Measurements from ENCODE around the gene PLK3.
"Not testable (repeated sequence)": the region's sequence is repeated elsewhere in the genome, so short reads cannot be mapped to it uniquely, and the experiment has no call there.

PLK3 gene

DNA sequence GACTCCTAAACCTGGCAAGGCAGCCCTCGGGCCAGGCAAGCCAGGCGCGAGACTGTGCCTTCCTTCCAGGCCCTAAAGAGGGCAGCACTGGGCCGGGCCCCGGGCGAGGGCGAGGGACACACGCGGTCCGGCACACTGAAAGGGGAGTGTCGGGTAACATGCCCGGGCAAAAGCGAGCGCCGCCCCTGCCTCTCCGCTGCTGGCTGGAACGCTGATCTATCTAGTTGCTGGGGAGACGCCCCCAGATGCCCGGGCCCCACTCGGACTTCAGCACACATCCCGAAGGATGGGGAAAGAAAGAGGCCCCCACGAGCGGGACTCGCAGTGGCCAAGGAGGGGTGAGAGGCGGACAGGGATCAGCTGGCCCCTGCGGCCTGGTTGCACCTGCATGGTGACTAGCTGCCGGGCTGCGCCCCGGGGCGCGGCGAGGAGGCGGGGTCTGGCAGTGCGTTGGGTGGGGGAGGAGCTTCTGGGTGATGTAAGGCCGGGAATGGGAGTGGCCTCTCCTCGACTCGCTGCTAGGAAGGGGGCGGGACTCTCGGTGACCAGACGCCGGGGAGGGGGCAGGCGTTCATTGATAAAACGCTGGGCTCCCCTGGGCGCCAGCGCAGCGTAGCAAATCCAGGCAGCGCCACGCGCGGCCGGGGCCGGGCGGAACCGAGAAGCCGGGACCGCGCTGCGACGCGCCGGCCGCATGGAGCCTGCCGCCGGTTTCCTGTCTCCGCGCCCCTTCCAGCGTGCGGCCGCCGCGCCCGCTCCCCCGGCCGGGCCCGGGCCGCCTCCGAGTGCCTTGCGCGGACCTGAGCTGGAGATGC is at the start of gene PLK3:
Gene PLK3 (plus strand): TSS at position 608 of the 815 bp plus-strand sequence. CDS start 87 bp downstream, at position 695.
- DNase-seq (ENCODE audit: low read depth) = peak; percentile 96

DNA sequence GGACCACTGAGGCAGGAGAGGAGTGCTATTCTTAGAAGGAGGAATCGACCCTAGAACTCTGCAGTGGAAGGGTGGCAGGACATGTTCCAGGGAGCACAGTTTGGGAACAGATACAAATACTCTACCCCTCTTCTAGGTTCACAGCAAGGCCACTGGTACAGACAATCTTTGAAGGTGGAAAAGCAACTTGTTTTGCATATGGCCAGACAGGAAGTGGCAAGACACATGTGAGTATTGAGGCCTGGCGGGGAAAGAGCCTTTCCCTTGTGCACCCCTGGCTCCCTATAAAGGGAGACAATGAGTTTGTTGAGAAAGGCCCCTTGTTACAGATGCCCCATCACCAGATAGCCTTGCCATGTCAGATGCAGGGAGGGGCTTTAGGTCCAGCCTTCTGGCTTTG is 42.8 kb upstream of the PLK3 start:
- no peak for DNase-seq (ENCODE audit: low read depth)

DNA sequence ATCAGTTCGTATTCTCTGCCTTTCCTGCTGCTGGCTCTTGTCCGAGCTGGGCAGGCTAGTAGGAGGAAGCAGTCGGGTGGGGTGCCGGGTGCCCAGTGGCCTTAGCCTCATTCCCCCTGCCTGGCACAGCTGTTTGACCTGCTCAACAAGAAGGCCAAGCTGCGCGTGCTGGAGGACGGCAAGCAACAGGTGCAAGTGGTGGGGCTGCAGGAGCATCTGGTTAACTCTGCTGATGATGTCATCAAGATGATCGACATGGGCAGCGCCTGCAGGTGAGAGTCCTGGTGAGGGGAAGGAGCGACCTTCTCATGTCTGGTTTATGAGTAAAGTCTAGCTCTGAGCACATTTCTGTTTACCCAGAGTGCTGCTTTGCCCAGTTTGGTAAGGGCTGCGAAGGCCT is 41.1 kb upstream of the PLK3 start:
- no peak for DNase-seq (ENCODE audit: low read depth)

DNA sequence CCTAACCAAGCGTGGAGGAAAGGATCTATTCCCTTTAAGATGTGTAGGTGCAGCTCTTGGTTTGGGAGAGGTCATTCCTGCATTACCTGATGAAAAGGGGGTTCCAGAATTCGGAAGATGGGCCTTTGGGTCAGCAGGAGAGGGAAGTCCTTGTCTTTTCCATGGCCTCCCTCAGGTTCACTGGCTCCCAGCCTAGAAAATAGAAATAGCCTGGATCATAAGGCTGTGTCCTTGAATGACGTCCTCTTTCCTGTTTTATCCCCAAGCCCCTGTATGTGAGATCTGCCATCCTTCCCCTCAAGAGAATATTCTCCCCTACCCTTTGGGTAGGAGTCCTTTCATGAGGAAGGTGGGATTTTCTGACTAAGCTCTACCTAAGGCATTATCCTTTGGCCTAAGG is 39.3 kb upstream of the PLK3 start:
- no peak for DNase-seq (ENCODE audit: low read depth)

DNA sequence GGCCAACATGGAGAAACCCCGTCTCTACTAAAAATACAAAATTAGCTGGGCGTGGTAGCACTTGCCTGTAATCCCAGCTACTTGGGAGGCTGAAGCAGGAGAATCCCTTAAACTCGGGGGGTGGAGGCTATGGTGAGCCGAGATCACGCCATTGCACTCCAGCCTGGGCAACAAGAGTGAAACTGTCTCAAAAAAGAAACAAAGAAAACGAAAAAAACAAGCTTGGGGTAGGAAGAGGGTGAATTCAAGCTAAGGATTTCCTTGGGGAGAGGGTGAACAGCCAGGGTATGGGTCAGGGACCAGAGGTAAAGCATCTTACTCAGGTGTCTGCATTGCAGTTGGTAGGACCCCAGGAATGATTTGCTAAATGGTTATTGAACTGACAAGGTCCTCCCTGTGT is 33.8 kb upstream of the PLK3 start:
- not testable (repeated sequence) for DNase-seq (ENCODE audit: low read depth)

DNA sequence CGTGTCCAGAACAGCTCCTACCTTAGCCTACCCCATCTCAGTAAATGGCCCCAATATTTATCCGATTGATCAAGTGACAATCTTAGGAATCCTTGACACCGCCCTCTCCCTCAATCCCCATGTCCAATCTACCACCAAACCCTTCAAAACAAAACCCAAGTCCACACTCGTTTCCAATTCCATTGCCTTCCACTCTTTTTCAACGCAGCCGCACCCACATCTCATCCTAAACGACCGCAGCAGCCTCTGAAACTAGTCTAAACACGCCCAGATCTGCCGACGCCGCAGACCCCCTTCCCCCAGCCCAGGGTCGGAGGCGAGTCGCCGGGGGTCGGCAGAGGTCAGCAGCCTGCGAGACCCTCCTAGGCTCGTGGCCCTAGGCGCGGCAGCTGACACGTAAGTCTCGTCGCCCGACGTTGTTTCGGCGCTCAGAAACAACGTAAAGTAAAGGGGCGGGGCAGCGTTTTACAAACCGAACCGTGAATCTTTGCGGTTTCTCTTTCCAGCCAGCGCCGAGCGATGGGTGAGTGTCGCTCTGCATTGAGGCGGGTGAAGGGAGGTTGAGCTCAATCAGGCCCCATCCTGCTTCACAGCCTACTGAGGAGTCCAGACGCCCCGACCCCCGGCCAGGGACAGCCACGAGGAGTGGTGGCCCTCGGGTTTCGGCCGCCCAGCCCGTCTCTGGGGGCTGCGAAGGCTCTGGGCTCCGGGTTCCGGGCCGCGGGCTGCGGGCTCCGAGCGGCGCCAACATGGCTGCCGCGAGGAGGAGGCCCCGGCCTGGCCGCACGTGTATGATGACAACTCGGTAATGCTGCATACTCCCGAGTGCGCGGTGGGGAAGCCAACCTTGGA is 24.9 kb upstream of the PLK3 start, which contains the start of gene RPS8:
Gene RPS8 (plus strand): TSS at position 463 of the 852 bp plus-strand sequence. CDS start 57 bp downstream, at position 520.
- peak; percentile 88 for DNase-seq (ENCODE audit: low read depth)

DNA sequence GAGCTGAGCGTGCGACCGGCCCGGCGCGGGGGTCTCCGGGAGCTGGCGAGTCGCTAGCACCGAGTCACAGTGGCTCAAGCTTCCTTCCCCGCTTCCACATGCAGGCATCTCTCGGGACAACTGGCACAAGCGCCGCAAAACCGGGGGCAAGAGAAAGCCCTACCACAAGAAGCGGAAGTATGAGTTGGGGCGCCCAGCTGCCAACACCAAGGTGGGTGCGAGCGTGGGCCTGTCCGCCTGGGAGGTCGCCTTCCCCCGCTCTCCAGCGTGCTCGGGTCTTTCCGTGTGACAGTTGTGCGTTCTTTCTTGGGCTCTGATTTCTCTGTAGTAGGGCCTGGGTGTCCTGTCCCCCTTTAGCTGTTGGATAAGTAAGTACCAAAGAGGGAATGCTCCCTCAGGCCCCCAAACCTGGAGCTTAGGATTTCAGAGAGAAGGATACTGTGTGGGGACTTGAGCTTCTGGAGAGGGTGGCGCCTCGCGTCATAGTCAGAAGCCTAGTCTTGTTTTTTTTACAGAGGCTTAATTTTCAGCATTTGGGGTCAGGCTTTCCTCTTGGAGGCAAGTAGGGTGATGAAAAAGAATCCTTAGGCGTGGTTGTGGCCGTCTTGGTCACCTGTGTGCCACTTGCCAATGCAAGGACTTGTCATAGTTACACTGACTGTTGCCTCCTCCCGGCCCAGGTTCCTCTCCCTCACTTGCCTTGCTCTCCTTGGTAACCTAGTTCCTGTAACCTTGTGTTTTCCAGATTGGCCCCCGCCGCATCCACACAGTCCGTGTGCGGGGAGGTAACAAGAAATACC is 24.0 kb upstream of the PLK3 start:
- DNase-seq (ENCODE audit: low read depth) = no peak

DNA sequence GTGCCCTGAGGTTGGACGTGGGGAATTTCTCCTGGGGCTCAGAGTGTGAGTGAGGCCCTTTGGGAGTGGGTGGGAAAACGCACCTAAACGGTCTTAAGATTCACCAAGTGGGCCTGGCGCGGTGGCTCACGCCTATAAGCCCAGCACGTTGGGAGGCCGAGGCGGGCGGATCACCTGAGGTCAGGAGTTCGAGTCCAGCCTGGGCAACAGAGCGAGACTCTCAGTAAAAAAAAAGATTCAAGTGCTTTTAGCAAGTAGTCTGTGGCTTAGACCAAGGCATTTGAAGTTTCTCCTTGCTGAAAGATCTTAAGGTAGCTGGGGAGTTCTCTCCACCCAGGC is 23.5 kb upstream of the PLK3 start:
- no peak for DNase-seq (ENCODE audit: low read depth)

DNA sequence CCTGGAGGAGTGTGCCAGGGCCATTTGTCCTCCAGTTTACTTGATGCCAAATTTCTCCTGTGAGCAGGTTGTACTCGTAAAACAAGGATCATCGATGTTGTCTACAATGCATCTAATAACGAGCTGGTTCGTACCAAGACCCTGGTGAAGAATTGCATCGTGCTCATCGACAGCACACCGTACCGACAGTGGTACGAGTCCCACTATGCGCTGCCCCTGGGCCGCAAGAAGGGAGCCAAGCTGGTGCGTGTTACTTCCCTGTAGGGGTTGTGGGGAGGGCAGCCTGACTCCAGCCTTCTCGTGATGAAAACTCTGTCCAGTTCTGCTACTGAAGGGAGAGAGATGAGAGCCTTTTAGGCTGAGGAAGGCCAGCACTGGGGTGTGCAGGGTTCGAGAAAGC is 22.6 kb upstream of the PLK3 start:
- no peak for DNase-seq (ENCODE audit: low read depth)

DNA sequence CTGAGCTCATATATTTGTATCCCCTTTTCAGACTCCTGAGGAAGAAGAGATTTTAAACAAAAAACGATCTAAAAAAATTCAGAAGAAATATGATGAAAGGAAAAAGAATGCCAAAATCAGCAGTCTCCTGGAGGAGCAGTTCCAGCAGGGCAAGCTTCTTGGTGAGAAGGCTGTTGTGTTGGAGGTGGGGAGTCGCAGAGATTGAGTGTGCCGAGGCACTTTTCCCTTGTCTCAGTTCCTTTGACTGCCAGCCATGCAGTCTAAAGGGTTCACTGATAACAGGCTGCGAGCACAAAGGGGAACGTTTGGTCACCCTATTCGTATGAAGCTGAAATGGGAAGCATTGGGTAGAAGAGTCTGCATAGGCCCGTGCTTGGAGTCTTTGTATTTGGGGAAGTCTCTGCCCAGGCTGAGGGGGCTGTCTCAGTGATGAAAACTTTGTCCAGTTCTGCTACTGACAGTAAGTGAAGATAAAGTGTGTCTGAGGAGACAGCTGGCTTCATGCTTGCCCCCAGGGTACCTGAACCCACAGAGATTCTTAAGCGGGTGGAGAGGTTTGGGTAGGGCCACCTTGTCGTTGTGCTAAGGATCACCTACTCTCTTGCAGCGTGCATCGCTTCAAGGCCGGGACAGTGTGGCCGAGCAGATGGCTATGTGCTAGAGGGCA is 22.1 kb upstream of the PLK3 start:
- no peak for DNase-seq (ENCODE audit: low read depth)

DNA sequence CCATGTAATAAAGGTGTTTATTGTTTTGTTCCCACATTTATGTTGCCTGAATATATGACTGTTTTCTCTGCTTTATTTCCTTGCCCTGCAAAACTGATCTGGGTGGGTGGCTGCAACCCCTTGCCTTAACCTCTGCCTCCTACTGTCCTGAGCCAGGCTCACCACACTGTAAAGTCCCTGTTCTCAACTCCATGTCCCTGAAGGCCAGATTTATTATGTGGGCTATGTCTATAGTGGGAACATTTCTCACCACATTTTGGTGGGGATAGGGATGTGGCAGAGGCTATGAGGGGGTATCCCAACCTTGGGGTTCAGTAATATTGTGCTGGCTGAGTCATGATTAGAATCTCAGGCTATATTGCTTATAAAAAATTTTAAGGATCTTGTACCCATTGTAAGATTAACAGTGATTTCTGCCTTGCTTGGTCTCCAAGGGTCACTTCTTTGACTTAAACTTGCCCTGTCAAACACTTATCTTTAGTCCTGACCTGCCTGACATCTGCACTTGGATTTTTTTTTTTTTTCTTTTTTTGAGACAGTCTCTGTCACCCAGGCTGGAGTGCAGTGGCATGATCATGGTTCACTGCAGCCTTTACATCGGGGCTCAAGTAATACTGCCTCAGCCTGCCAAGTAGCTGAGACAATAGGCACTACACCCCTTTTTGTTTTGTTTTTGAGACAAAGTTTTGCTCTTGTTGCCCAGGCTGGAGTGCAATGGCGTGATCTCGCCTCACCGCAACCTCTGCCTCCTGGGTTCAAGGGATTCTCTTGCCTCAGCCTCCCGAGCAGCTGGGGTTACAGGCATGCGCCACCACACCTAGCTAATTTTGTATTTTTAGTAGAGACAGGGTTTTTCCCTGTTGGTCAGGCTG is 21.2 kb upstream of the PLK3 start:
- no peak for DNase-seq (ENCODE audit: low read depth)

DNA sequence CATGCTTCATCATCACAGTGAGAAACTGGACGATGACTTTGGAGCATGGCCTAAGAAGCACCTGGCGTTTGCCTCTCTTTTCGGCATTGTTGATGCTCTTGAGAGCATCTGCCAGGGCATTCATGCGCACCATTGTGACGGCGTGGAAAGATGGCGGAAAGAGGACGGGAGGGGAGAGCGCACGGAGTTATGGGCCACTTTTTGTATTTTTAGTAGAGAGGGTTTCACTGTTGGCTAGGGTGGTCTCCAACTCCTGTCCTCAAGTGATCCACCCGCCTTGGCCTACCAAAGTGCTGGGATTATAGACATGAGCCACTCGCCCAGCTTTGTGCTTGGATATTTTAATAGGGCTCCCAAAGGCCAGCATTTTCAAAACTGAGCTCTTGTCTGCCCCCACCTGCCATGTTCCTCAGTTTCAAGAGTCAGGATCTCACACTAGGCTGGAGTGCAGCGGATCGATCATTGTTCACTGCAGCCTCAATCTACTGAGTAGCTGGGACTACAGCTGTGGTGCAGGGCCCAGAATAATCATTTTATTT is 19.5 kb upstream of the PLK3 start:
- no peak for DNase-seq (ENCODE audit: low read depth)

DNA sequence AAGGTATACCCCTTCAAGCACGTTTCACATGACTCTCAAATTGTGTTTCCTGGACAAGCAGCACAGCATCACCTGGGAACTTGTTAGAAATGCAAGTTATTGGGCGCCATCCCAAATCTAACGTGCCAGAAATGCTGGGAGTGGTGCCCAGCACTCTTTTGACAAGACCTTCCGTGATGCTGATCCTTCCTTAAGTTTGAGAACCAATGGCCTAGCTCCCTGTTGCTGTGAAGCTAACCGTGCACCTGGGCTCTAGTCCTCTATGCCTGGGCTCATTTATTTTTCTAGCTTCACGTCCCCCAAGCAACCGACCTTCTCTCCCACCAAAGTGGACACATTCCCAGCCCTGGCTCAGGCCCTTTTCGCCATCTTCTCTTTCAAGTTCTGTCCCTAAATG is 16.5 kb upstream of the PLK3 start:
- no peak for DNase-seq (ENCODE audit: low read depth)

DNA sequence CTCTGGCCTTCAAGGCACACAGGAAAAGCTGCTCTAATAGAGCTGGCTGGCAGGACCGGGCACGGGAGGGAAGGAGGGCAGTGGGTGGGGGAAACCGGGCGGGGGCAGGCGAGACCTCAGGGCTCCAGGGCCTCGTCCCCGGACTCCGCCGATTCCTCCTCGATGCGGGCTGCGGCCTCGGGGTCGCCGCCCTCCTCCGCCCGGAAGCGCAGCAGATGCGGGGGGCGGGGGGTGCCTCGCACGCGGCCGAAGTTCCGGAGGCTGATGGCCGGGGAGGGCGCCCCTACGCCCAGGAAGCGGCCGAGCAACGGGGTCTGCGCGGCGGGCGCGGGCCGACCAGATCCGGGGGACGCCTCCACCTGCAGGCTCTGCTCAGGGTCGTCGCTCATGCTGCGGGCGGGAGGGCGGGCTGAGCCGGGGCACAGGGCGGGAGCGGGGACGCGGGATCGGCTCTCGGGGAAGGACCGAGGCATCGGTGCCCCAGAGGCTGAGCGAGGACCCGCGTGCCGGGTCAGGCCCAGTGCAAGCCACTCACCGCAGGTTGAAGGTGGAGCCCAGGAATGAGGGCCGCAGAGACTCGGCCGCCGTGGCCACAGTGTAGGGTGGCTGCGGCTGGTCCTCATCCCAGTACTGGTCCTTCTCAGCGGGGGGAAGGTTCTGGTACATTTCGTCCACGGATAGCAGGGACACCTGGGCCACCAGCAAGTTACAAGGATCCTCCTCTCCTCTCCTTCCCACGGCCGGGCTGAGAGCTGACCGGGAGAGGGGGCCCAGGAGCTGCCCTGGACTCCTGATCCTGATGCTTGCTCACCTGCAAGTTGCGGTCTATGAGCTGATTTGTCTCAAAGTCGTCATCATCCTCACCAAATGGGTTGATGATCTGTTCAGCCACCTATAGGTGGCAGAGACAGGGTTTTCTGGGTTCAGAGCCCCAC is 15.8 kb upstream of the PLK3 start:
- DNase-seq (ENCODE audit: low read depth) = no peak

DNA sequence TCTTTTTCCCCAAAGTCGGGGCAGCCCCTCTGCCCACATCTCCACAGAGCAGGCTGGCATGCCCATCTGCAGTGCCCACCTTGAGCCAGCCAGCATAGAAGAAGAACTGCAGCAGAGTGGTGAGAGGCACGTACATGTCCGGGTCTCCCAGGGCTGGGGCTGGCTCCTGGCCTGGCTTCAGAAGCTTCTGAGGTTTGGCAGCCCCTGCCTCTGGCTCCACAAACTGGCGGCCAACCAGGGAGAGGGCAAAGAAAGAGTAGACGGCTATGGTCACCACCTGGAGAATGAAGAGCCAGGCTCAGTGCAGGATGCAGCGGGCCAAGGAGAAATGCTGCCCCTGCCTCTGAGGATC is 15.2 kb upstream of the PLK3 start:
- DNase-seq (ENCODE audit: low read depth) = no peak

DNA sequence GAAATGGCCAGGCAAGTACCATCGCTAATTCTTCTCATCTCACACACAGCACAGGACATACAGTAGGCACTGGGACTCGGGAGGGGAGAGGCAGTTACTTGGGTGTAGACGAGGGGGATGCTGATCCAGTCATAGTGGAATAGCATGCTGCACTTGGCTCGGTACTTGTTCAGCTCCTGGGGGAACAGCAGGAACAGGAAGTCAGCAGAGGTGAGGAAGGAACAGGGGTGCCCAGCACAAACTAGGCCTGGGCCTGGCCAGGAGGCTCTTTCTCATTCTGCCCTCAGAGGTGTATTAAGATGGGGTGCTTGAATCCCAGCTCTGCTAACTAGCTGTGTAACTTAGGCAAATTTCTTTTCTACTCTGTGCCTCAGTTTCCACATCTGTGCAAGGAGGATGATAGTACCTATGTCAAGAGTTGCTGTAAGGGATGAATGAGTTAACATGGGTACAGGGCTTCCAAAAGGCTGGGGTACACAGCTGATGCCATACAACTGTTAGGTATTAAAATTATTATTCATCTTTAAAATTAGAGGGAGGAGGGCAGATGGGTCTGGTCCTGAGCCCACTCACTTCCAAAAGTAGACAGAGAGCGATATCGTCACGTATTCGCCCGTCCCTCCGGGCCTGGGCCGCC is 14.6 kb upstream of the PLK3 start:
- DNase-seq (ENCODE audit: low read depth) = no peak

DNA sequence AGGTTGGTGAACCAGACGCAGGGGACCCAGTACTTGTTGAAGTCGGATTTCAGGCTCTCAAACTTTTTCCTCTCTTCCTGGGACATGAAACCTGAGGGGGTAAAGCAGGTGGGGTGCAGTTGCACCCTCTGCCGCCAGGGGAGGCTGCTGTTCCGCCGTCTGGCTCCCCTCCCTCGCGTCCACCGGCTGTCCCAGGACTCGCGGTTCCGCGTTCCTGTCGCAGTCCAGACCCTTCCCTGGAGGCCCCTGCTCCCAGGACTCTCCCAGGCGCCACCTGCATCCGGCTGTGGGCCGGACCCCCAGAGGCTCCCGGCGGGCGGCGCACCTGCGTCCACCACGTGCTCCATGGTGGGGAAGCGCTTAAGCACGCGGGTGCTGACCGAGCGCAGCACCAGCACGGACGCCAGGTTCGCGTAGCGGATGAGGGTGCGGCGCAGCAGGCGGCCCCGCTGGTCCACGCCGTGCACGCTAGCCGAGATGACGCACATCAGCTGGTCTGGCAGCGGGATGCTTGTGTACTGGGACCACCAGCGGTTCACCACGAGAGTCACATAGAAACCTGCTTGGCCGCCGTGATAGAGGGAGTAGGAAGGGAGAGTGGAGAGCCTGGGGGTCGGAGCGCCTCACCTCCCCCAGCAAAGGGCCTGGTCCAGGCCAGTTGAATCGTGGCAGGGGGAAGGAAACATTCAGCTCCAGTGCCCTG is 13.9 kb upstream of the PLK3 start:
- no peak for DNase-seq (ENCODE audit: low read depth)

DNA sequence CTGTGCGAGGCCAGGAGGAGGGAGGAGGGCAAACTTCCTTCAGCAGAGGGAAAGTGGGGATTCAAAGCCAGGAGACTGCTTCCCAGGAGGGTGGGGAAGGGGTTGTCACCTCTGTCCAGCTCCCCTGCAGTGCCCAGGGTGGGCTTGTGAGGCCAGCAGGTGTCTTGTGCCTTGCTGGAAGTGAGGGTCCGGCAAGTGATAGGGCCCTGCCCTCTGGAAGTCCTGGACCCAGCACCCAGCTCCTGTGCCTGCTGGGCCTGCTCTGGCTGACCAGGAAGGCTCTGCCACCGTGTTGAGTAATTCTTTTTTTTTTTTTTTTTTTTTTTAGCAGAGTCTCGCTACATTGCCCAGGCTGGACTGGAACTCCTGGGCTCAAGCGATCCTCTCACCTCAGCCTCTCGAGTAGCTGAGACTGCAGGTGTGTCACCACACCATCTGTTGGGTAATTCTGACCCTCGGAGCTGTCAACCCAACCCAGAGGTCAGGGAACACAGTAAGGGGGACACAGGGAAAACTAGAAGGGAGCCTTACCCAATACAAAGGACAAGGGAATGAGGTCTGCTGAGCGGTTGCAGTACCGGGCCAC is 13.2 kb upstream of the PLK3 start:
- DNase-seq (ENCODE audit: low read depth) = no peak
